Peyer's patch (tissue), 4 donors: ENCODE results near the gene HNF4A. TPM values are rescaled to one million over a fixed set of nuclear protein-coding genes. Genes with fewer than 3 reads are reported as not detected.
"Not testable (repeated sequence)": the region's sequence is repeated elsewhere in the genome, so short reads cannot be mapped to it uniquely, and the experiment has no call there.

ENCODE experiments used
- DNase-seq, 3 donors: peaks; one replicate each; pipeline ENCODE4 v3.0.0-alpha.2; 2017 to 2019
- H3K27ac ChIP-seq, 4 donors: fragments of 200-600 bp; sonication (generic); one replicate each; pipeline ENCODE4 v1.5.1; 2016 to 2019
- H3K27me3 ChIP-seq, 2 donors: fragments of 200-600 bp; sonication (generic); one replicate each; pipeline ENCODE4 v1.5.1; 2019
- H3K36me3 ChIP-seq, 3 donors: fragments of 200-600 bp; sonication (generic); one replicate each; pipeline ENCODE4 v1.5.1; 2016 to 2019
- H3K4me1 ChIP-seq, 4 donors: fragments of 200-600 bp; sonication (generic); one replicate each; pipeline ENCODE4 v1.5.1; 2016 to 2019
- H3K4me3 ChIP-seq, 4 donors: fragments of 200-600 bp; sonication (generic); 1 replicate in 3 of 4; 2 replicates in 1 of 4; pipeline ENCODE4 v1.5.1; 2016 to 2019; ENCODE audit warnings: mild to moderate bottlenecking in 1 of 4
- H3K9me3 ChIP-seq, 4 donors: fragments of 200-600 bp; sonication (generic); one replicate each; pipeline ENCODE4 v1.5.1; 2016 to 2019; ENCODE audit warnings: mild to moderate bottlenecking in 1 of 4
- CTCF ChIP-seq, 6 experiments: fragments of 450-650 bp in 4 of 6; fragments of 200-600 bp in 2 of 6; sonication (generic) in 1 of 6; IDR thresholded peaks; one replicate each; pipeline ENCODE4 v1.5.1; 2017 to 2019; ENCODE audit warnings: antibody characterized with exemption in 6 of 6, mild to moderate bottlenecking in 3 of 6, moderate library complexity in 1 of 6
- POLR2A ChIP-seq, 2 donors: fragments of 450-650 bp; IDR thresholded peaks; one replicate each; pipeline ENCODE4 v1.5.1; 2017; ENCODE audit warnings: antibody characterized with exemption in 2 of 2, mild to moderate bottlenecking in 2 of 2, moderate library complexity in 2 of 2
- total RNA-seq, 4 donors: library from RNA; depleted of rRNA; stranded (reverse); fragments of >200 nt; gene quantifications; one replicate each; pipeline ENCODE4 v1.1.0, GENCODE V29; 2016

HNF4A gene
- total RNA-seq, 4 donors from 2014 or later, result 76.7 to 346 (median 308) TPM

GRCh38 chr20:44314870-44315269 is 40.6 kb upstream of the HNF4A start:
- TF ChIP-seq CTCF (IDR thresholded peaks at IDR 0.05) (no peak), POLR2A (IDR thresholded peaks at IDR 0.05) (no peak)

GRCh38 chr20:44319839-44320422 is 35.6 kb upstream of the HNF4A start:
- no peak for TF ChIP-seq CTCF (IDR thresholded peaks at IDR 0.05)
- no peak for TF ChIP-seq POLR2A (IDR thresholded peaks at IDR 0.05)
- Histone ChIP-seq H3K4me3 (no peak overlapping the region), H3K27ac (no peak overlapping the region), H3K36me3 (no peaks in the 10 kb centered on the region), H3K27me3 (no peaks in the 10 kb centered on the region), H3K9me3 (no peaks in the 10 kb centered on the region), H3K4me1 (no peaks in the 10 kb centered on the region)
- no peak for DNase-seq

More at GRCh38 chr20:44314870-44315269, 40.6 kb upstream of the HNF4A start:
- Histone ChIP-seq H3K27me3 (no peaks in the 10 kb centered on the region), H3K9me3 (no peaks in the 10 kb centered on the region), H3K36me3 (no peaks in the 10 kb centered on the region), H3K27ac (no peak overlapping the region), H3K4me1 (peaks cover 0 to 11% (median 3%) of the 10 kb centered on the region in 4 donors), H3K4me3 (no peak overlapping the region)
- DNase-seq, result no peak

GRCh38 chr20:44324343-44324742 is 31.2 kb upstream of the HNF4A start:
- Histone ChIP-seq H3K9me3 (no peaks in the 10 kb centered on the region), H3K27me3 (no peaks in the 10 kb centered on the region), H3K27ac (peak overlapping the region in 1 of 4 donors; percentile 11), H3K4me3 (no peak overlapping the region), H3K4me1 (peaks cover 0 to 6% (median 3%) of the 10 kb centered on the region in 4 donors), H3K36me3 (no peaks in the 10 kb centered on the region)
- no peak for TF ChIP-seq POLR2A (IDR thresholded peaks at IDR 0.05)
- no peak for TF ChIP-seq CTCF (IDR thresholded peaks at IDR 0.05)
- peak in 2 of 3 donors; percentile 60 to 70 for DNase-seq

DNA sequence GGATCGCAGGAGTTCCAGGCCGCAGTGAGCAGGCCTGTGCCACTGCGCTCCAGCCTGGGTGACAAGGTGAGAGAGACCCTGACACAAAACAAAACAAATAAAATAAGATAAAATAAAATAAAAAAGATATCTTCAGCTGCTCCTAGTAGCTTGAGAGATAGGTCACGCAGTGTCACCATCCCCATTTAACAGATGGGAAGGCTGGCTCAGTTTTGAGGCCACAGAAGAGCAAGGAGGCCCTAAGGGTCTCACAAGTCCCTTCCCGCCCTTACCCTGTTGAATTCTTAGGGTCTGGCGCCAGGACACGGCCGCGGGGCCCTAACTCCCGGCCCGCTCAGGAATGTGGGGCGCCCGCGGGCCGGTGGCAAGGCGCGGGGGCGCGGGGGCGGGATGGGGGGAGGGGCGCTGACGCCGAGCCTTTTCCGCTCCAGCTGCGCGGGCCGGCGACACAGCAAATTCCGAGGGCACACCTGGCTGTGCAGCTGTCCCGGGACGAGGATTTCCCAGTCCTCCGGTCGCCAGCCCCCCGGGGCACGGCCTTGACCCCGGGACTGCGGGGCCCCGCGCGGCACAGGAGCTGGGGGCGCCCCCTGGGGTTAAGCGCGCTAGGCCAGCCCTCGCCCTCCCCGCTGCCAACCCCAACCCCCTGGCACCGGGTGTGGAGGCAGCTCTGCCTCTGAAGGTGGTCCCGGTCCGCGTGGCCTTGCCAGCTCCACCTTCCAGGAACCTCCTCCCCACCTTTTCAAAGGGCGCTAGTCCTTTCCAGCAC is 28.9 kb upstream of the HNF4A start:
- H3K27ac ChIP-seq, result no peak overlapping the region

GRCh38 chr20:44327748-44328147 is 27.8 kb upstream of the HNF4A start:
- not testable (repeated sequence) for H3K36me3 ChIP-seq, H3K4me3 ChIP-seq, H3K27me3 ChIP-seq, H3K9me3 ChIP-seq, H3K4me1 ChIP-seq, H3K27ac ChIP-seq, DNase-seq

More for the DNA sequence above, 28.9 kb upstream of the HNF4A start:
- H3K4me1 ChIP-seq, result peaks cover 0 to 6% (median 3%) of the 10 kb centered on the region in 4 donors
- no peaks in the 10 kb centered on the region for H3K27me3 ChIP-seq
- H3K36me3 ChIP-seq, result no peaks in the 10 kb centered on the region
- DNase-seq, result no peak
- no peaks in the 10 kb centered on the region for H3K9me3 ChIP-seq
- H3K4me3 ChIP-seq, result peak overlapping the region; percentile 24 to 53 (median 33)
- TF ChIP-seq CTCF (IDR thresholded peaks at IDR 0.05) (no peak), POLR2A (IDR thresholded peaks at IDR 0.05) (no peak)

GRCh38 chr20:44328428-44328827 is 27.1 kb upstream of the HNF4A start:
- Histone ChIP-seq H3K4me1 (peaks cover 0 to 6% (median 3%) of the 10 kb centered on the region in 4 donors), H3K4me3 (no peak overlapping the region), H3K27me3 (no peaks in the 10 kb centered on the region), H3K36me3 (no peaks in the 10 kb centered on the region), H3K27ac (no peak overlapping the region), H3K9me3 (no peaks in the 10 kb centered on the region)
- DNase-seq, result no peak
- TF ChIP-seq POLR2A (IDR thresholded peaks at IDR 0.05) (no peak), CTCF (IDR thresholded peaks at IDR 0.05) (no peak)
